GM04503 (cell line): ENCODE results near the gene PPP2R2C.

Experiments
- DNase-seq: peaks from one replicate; pipeline ENCODE4 v3.0.0-alpha.2; 2012; ENCODE audit warnings: low read depth

PPP2R2C gene

DNA sequence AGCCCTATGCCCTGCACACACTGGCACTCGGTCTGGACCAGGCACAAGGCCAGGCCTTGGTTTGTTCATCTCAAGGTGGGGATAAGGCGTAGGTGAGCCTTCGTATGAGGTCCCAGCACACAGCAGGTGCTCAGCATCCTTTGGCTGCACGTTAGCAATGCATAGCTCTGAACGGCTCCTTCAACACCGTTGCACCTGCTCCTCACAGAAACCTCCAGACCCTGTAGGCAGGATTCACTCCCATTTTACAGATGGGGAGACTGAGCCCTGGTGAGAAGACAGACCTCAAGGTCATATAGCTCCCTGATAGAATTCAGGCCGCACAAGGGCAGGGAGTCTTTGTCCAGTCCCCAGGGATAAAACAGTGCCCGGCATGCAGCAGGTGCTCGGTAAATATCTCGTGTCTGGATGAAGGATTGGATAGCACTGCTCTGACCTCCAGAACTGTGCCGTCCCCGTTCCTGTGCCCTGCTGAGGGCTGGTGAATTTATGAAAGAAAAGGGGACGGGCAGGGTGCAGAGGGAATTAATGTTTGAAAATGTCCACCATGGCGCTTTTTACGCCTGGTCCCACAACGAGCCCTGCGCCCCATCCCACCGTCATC lies 2.4 kb downstream of the PPP2R2C start:
- no peak for DNase-seq

- no peak for DNase-seq
Measured at GRCh38 chr4:6469144-6469543, 3.3 kb downstream of the PPP2R2C start.

- DNase-seq = no peak
Measured at GRCh38 chr4:6468376-6468775, 4.0 kb downstream of the PPP2R2C start.

- DNase-seq = no peak
Measured at GRCh38 chr4:6467600-6467999, 4.8 kb downstream of the PPP2R2C start.

DNA sequence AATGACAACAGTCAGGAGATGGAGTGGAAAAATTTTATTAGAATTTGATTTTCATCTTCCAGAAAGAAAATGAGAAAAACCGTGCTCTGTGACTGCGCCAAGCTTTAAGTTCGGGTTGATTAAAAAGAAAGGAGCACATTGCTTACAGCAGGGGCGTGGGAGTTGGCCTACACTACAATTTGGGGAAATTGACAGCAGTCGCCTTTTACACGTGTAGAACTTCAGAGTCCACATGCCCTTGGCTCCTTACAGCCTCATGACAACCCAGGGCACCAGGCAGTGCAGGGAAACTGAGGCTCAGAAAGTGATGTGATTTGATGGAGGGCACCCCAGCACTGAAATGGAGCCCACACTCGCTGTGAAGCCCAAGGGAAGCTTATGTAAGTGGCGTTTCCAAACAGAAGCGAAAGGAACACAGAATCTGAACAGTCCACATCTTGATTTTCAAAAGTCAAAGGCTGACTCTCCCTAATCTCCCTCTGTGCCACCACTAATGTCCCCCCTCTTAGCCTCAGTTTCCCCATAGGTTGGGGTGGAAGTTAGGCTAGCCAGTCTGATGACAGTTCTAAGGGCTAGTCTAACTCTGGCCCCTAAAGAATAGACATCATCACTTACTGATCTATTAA lies 5.5 kb downstream of the PPP2R2C start:
- no peak for DNase-seq

- no peak for DNase-seq
Measured at GRCh38 chr4:6465955-6466354, 6.5 kb downstream of the PPP2R2C start.

DNA sequence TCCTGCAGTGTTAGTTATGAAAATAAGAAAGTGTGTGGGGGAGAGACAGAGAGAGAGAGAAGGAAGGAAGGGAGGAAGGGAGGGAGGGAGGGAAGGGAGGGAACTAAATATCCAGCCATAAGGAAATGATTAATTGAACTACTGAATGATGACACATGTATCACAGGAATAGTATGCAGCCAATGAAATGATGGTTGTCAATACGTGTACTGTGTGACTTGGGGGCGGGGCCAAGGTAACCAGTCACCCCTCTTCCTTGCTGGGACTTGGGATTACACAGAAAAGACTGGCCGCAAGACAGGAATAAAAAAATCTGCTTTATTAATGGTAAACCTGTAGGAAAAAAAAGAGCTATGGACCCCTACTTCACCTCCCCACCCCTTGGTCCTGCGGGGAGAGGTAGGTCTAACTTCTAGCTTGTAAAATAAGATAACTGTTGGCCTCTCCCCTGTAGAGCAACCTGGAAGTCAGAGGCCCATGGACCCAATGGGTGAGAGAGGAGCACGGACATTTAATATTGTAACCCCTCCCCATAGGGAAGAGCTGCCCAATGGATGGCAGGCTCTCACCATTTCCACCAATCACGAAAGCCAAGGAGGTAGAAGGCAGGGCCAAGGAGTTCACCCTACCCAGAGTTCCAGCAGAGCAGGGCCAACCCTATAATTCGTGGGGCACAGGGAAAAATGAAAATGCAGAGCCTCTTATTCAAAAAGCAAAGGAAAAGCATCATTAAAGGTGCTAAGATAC lies 7.4 kb downstream of the PPP2R2C start:
- DNase-seq = no peak

GRCh38 chr4:6463311-6464289 lies 8.8 kb downstream of the PPP2R2C start:
- DNase-seq = no peak

DNA sequence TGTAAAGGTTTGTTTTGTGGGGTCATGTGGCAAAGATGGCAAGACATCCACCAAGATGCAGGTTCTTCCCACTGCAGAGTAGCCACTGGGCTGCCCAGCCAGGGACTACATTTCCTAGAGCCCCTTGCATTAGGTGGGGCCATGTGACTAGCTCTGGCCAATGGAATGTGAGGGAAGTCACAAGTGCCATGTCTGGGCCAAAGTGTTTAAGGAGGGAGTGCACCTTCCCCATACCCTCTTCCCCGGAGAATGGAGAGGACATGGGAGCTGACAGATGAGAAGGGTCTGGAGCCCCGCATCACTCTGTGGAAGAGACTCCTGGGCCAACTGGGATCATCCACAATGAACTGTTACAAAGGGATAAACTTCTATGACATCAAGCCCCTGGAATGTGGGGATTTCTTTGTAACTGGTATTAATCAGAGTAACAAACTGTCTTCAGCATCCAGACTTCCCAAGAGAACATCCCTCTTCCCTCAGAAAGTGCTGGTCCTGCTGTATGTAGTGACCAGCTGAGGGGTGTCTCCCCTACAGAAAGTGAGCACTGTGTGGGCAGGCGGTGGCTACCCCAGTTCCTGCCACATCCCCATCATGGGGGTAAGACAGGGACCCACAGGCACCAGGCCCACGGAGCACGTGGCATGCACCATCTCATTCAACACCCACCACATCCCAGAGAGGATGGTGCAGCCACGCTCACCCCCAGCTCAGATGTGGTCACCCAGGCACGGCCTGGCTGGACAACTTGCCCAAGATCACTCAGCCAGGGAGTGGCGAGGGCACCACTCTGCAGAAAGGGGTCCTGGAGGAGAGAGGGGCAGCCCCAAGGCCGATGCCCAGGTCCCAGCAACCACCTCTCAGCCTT lies 10.9 kb downstream of the PPP2R2C start:
- DNase-seq = no peak

DNA sequence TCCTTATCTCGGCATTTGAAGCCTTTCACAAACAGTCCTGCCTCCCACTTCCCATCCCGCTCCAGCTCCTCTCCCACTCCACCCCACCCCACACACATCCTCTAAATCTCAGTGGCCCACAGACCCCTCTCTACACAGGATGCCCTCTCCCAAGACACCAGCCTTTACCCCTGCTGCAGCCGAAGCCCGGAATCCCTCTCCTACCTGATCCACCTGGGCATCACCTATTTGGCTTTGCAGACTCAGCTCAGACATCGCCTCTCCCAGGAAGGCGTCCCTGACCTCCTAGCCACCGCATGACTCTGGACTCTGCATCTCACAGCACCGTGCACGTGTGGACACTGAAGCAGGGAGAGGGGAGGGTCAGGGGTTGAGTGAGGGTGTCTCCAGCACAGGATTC lies 11.5 kb downstream of the PPP2R2C start:
- DNase-seq = no peak

- no peak for DNase-seq
Measured at GRCh38 chr4:6458528-6458927, 13.9 kb downstream of the PPP2R2C start.

GRCh38 chr4:6456450-6456849 lies 16.0 kb downstream of the PPP2R2C start:
- no peak for DNase-seq

DNA sequence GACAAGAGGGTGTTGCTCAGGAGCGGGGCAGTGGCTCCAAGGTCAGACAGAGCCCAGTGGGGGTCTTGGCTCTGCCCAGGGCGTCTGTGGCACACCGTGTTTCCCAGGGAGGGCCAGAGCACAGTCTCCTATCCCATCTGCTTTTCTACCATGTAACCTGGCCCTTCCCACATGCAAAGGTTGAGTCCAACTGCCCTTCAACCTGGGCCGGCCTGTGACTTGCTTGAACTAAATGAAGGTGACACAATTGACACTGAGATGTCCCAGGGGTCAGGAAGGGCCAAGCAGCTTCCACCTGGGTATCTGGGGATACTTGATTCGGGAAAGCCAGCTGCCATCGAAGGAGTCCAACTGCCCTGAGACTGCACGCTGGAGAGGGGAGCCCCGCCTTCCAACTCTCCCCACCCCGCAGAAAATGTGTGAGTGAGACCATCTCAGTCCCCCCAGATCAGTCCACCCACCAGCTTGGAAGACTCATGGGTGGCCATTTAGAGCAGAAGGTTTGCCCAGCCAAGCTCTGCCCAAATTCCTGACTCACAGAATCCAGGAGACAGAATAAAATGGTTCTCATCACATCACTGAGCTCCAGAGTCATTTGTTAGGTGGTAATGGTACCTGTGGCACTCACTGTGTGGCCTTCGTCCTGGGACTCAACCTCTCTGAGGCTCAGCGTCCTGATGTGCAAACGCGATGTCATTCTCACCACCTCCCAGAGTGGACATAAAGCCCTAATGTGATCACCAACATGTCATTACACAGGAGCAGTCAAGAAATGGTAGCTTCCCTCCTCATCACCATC lies 18.1 kb downstream of the PPP2R2C start:
- DNase-seq = no peak

DNA sequence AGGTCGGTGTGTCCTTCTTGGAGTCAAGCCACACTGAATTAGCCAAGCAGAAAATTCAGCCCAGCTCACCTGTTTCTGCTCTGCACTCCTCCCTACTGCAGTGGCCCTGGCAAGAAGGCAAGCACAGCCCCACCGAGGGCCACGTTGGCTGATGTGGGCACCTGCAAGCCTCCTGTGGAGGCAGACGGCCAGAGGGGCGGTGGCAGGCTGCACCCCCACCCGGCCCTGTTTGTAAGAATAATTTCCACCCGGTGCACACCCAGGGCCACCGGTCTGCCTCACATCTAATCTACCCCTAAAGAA lies 18.8 kb downstream of the PPP2R2C start:
- DNase-seq = no peak

DNA sequence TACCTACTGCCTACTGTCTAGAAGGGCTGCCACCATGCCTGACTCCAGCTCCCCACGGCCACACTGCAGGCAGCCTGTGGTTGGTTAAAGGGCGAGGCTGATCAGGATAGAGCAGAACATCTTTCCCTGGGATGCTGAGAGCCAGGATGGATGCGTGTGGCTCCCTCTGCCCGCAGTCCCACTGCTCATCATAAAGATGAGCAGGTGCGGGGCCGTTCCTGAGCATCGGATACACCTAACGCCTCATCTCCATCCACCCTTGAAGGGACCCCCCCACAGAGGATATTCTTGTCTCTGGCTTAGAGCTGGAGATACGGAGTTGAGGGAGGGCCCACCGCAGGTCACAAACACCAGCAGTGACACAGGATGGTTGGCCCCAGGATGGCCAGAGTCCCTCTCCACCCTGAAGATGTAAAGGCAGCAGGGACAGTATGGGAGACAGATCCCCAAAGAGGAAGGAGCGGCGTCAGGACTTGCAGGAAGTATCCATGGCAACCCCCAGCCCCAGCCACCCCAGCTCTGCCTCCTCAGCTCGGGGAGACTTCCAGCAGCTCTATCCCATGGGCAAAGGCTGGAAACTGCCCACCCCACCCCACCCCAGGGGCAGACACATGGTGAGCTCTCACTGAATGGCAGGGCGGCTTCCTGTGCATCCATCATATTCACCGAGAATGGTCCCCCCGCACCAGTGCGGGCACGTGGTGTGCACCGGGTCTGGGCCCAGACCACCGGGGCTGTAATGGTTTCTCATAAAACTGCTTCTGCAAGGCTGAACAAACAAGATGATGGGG lies 19.3 kb downstream of the PPP2R2C start:
- no peak for DNase-seq

DNA sequence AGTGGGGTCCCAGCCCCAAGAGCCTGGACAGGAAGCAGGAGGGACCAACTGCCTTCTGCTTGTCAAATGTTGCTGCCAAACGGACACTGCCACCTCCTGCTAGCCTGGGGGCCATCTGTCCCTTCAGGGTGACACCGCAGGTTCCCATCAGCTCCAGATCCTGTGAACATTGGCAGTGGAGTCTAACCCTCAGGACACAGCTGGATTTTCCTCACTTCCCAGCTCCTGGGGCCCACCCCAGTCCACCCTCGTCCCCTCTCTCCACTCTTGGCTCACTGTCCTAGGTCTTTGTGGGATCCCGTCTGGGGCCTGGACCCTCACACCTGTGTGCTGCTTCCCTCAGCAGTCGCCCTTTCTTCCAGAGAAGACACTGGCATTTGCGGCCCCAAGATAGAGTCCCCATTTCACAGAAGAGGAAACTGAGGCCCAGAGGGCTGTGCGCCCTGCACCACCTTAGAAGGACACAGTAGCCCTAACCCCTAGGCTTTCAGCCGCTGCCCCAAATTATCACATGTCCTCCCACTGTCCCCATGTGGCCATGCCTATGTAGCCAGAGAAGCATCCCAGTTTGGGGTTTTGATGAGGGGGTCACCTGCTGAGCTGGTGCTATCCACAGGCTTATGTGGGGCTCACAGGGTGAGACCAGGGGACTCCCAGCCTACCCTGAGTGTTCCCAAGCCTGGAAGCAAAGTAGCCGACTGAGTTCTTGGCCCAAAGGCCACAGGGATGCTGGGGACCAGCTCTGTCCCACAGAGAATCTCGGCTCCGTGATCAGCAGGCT lies 20.1 kb downstream of the PPP2R2C start:
- DNase-seq = no peak

GRCh38 chr4:6451309-6451708 lies 21.1 kb downstream of the PPP2R2C start:
- DNase-seq = no peak

DNA sequence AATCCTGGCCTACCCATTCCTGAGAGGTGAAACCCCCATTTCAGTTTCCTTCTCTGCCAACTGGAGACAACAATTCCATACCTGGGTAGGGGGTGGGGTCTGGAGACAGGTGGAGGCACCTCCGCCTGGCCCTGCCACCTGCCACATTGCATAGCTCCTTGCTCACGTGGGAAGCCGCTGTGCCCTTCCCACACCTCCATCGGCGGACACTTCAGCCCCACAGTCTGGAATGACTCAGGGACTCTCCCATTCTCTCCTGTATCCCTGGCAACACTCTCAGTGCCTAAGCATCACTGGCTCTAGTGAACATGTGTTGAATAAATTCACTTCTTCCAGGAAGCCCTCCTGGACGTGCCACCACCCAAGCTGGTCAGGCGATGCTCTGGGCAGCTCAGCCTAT lies 21.7 kb downstream of the PPP2R2C start:
- DNase-seq = no peak

- DNase-seq = no peak
Measured at GRCh38 chr4:6449746-6450369, 22.6 kb downstream of the PPP2R2C start.
